D721Med (cell line): Measurements from ENCODE around the gene S100A1.
A peak's percentile ranks its signal among the peaks of the same experiment; 100 is the strongest.
"Not testable (repeated sequence)": the region's sequence is repeated elsewhere in the genome, so short reads cannot be mapped to it uniquely, and the experiment has no call there.

ENCODE experiments used
- DNase-seq: peaks from one replicate; pipeline ENCODE4 v3.0.0; 2011; ENCODE audit warnings: low spot score; ENCODE audit not compliant: insufficient read length
- FAIRE-seq: peaks from 2 replicates; lab custom pipeline; 2011; peaks lifted over from hg19 to GRCh38; lab: Jason Lieb, UNC
- CTCF ChIP-seq: IDR thresholded peaks from 2 replicates; pipeline ENCODE4 v1.5.1; 2012; ENCODE audit warnings: mild to moderate bottlenecking, control low read depth; ENCODE audit not compliant: insufficient read depth; ENCODE audit errors: missing control alignments

Gene S100A1

GRCh38 chr1:153587314-153587713 is 40.9 kb upstream of the S100A1 start:
- no peak for DNase-seq
- no peak for TF ChIP-seq CTCF
- FAIRE-seq: peak; percentile 21

- not testable (repeated sequence) for DNase-seq, FAIRE-seq
Observed at GRCh38 chr1:153588033-153588432, 40.2 kb upstream of the S100A1 start.

GRCh38 chr1:153588482-153588881 is 39.8 kb upstream of the S100A1 start:
- FAIRE-seq (no peak), DNase-seq (no peak)
- no peak for TF ChIP-seq CTCF

GRCh38 chr1:153592748-153593147 is 35.5 kb upstream of the S100A1 start:
- TF ChIP-seq CTCF: no peak
- no peak for FAIRE-seq

GRCh38 chr1:153597206-153597605 is 31.0 kb upstream of the S100A1 start:
- no peak for TF ChIP-seq CTCF
- FAIRE-seq (no peak), DNase-seq (no peak)

More at GRCh38 chr1:153592748-153593147, 35.5 kb upstream of the S100A1 start:
- DNase-seq: no peak

- DNase-seq: no peak
- TF ChIP-seq CTCF: no peak
- no peak for FAIRE-seq
Observed at GRCh38 chr1:153598309-153599172, 29.7 kb upstream of the S100A1 start.

GRCh38 chr1:153599847-153600246 is 28.4 kb upstream of the S100A1 start:
- FAIRE-seq (no peak), DNase-seq (no peak)
- no peak for TF ChIP-seq CTCF
